ENCODE measurements around the gene ITPRIPL2.

- TF ChIP-seq POLR2A (IDR thresholded peaks at IDR 0.05) (no peak), CTCF (IDR thresholded peaks at IDR 0.05 in 4 of 5, conservative IDR thresholded peaks at IDR 0.05 in 1 of 5) (no peak)
Observed at GRCh38 chr16:19105131-19105530, 8.6 kb upstream of the ITPRIPL2 start.
